NCI-H2196 treated with DMSO at 0.1 percent for 48 hours (cell line): Measurements from ENCODE around the gene SEC22A.

ENCODE experiments used
- DNase-seq: peaks from one replicate; lab custom pipeline; 2025; ENCODE audit not compliant: unreplicated experiment; lab: John Stamatoyannopoulos, UW

Gene SEC22A

GRCh38 chr3:123301331-123302184 lies 99.8 kb downstream of the SEC22A start:
- no peak for DNase-seq

DNA sequence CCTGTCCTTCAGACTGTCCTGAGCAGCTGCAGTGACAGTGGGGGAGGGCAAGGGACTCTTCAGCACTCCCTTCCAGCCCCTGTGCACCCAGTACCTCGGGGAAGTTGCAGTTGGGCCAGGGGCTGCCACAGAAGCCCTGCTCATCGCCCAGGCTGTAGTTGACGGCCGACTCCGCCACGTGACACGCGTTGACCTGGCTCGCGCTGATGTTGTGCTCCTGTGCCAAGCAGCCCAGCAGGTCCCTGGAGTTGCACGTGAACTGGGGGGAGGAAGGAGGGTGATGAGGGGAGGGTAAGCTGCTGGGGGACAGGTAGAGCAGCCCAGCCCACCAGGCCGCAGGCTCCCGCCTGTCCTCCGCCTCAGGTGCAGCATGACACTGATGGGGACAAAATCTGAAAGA lies 101.2 kb downstream of the SEC22A start:
- no peak for DNase-seq

DNA sequence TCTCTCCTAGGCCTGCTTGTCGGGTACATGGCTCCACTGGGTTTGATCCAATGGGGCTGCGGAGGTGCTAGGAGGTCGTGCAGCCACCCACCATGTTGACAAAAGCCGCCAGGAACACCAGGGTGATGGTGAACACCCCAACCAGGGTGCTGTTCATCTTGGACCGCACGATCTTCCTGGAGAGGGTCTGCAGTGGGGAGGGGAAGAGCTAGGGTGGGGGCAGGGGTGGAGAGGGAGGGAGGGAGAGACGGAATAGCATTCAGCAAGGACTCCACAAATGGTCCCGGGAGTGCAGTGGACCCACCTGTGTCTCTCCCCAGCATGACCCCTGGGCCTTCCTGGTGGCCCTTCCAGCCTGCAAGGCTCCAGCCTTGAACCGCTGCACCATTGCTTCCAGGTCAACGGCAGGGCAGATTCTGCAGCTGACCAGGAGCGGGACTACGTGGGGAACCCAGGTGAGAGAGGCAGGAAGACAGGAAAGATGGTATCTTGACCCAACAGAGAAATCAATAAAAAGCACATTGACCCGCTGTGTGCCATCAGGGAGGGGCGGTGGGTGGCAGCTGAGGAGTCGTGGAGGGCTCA lies 102.3 kb downstream of the SEC22A start:
- no peak for DNase-seq

GRCh38 chr3:123305192-123305591 lies 103.4 kb downstream of the SEC22A start:
- no peak for DNase-seq

- no peak for DNase-seq
These were observed 105.3 kb downstream of the SEC22A start for GRCh38 chr3:123307064-123307463.

DNA sequence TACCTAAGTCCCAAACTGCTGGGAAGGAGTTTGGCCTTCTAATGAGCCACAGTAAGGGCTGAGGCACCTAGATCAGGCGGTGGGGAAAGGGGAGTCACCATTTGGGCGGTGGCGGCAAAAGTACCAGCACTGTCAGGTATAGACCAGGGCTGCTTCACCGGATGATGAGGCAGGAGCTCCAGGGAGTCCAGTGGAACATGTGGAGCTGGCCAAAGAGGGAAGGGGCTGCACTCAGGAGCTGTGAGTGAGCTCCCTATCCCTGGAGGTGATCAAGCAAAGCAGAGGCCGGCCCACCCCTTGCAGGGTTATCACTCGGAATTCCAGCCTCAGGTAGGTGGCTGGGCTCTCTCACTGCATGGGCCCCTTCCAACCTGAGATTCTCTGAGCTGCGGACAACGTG lies 108.4 kb downstream of the SEC22A start:
- DNase-seq: no peak

- DNase-seq: no peak
These were observed 109.0 kb downstream of the SEC22A start for GRCh38 chr3:123310741-123311140.

- no peak for DNase-seq
These were observed 109.5 kb downstream of the SEC22A start for GRCh38 chr3:123311201-123311600.

- DNase-seq: no peak
These were observed 110.9 kb downstream of the SEC22A start for GRCh38 chr3:123312331-123313265.

DNA sequence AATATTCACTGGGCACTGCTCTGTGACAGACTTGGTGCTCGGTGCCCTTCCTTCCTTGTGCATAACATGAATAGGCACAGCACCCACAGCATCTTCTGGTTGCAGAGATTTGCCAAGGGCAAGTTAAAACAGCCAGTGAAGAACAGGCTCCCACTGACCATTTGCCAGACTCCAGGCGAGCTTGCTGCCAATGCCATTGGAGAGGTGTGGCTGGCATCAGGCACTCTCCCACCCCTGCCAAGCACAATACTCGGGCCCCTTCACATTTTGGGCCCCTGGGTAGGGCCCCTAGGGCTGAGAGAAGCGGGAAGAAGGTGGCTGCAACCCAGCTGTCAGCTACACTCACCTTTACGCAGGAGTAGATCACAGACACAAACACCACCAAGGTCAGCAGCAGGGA lies 112.1 kb downstream of the SEC22A start:
- DNase-seq: no peak

- peak; percentile 21 for DNase-seq
These were observed 112.9 kb downstream of the SEC22A start for GRCh38 chr3:123314359-123315270.

GRCh38 chr3:123315271-123315595 lies 113.5 kb downstream of the SEC22A start:
- DNase-seq: no peak

GRCh38 chr3:123317716-123318115 lies 116.0 kb downstream of the SEC22A start:
- no peak for DNase-seq

DNA sequence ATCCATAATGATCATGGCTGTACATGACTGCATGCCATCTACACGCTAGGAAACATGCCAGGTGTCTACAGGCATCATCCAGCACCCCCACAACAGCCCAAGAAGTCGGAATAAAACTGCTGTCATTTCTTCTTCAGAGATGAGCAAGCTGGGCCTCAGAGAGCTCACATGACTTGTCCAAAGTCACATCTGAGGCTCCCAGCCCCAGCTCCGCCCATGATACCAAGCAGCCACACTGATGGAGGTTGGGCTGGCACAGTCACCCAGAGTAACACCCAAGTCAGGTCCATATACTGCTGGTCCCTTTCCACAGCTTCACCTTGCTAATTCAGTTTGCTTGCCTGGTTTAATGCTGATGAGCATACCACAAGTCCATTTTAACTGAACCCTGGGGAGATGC lies 116.6 kb downstream of the SEC22A start:
- no peak for DNase-seq

DNA sequence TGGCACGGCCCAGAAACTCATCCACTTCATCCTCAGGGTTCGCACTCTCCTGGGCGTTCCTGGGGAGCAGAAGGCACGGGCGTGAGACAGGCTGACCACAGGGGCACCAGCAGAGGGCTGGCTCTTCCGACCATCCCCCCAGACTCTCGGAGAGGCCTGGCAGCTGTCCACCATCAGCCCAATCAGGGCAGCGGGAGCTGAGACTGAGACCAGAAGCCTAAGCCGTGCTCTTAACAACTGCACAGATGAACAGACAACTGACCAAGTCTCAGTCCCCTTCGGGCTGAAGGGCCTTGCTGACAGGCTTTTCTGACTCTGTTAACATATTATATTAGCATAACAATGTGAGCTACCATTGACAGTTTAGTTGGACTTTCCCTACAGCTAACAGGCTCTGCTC lies 118.0 kb downstream of the SEC22A start:
- DNase-seq: no peak

DNA sequence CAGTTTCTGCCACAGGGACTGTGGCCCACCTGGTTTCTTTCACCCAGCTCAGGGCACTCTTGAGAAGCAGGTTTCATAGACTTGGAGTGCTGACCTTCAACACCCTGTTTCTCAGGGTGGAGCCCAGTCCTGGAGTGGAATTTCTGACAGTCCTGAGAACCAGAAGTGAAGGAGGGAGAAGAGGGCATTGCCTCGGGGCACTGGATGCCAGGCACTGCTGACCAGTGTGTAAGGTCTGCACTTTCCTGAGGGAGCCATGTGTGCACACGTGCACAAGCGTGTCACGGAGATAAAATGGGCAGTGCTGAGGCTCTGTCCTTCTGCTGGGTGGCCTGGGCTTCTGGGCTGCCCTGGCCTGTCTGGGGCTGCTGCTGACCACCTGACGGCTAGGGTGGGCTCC lies 118.5 kb downstream of the SEC22A start:
- no peak for DNase-seq

GRCh38 chr3:123321806-123322205 lies 120.1 kb downstream of the SEC22A start:
- no peak for DNase-seq

- DNase-seq: no peak
These were observed 121.1 kb downstream of the SEC22A start for GRCh38 chr3:123322866-123323265.
